ENCODE data around the gene NETO2.
A peak's percentile ranks its signal among the peaks of the same experiment; 100 is the strongest.
"Not testable (repeated sequence)": the region's sequence is repeated elsewhere in the genome, so short reads cannot be mapped to it uniquely, and the experiment has no call there.

The NETO2 gene

GRCh38 chr16:47143677-47144558 lies at the start of gene NETO2:
TSS of gene NETO2 (minus strand) at chr16:47143945. CDS start at chr16:47143612, 333 bp downstream.
- Histone ChIP-seq H3K36me3 (ENCODE audit: insufficient read depth, low read length) (no peaks in the 10 kb centered on the region), H3K27me3 (ENCODE audit: control insufficient read depth in 1 of 2, insufficient read depth in 2 of 2, low read length in 2 of 2) (peaks cover 16 to 20% of the 10 kb centered on the region in 2 donors), H3K4me3 (ENCODE audit: low read depth in 1 of 2, low read length in 2 of 2) (peak within 1 kb of the TSS in 1 of 2 donors; percentile 50), H3K4me1 (ENCODE audit: insufficient read depth, low read length) (peaks cover 5% of the 10 kb centered on the region), H3K9me3 (ENCODE audit: low read length) (no peaks in the 10 kb centered on the region), H3K9ac (ENCODE audit: low read length) (no peak within 1 kb of the TSS), H3K27ac (ENCODE audit: low read depth, low read length) (no peak within 1 kb of the TSS)

GRCh38 chr16:47182318-47182717 lies 38.6 kb upstream of the NETO2 start:
- Histone ChIP-seq H3K27ac (ENCODE audit: low read depth, low read length) (no peak overlapping the region), H3K9ac (ENCODE audit: low read length) (no peak overlapping the region), H3K9me3 (ENCODE audit: low read length) (no peaks in the 10 kb centered on the region), H3K27me3 (ENCODE audit: control insufficient read depth in 1 of 2, insufficient read depth in 2 of 2, low read length in 2 of 2) (no peaks in the 10 kb centered on the region), H3K36me3 (ENCODE audit: insufficient read depth, low read length) (no peaks in the 10 kb centered on the region), H3K4me3 (ENCODE audit: low read depth in 1 of 2, low read length in 2 of 2) (no peak overlapping the region), H3K4me1 (ENCODE audit: insufficient read depth, low read length) (no peaks in the 10 kb centered on the region)

- not testable (repeated sequence) for H3K27me3 ChIP-seq (ENCODE audit: control insufficient read depth in 1 of 2, insufficient read depth in 2 of 2, low read length in 2 of 2)
Observed at GRCh38 chr16:47181066-47181465, 37.3 kb upstream of the NETO2 start.

GRCh38 chr16:47180073-47180472 lies 36.3 kb upstream of the NETO2 start:
- no peak overlapping the region for H3K27ac ChIP-seq (ENCODE audit: low read depth, low read length)
- no peak overlapping the region for H3K4me3 ChIP-seq (ENCODE audit: low read depth in 1 of 2, low read length in 2 of 2)
- H3K9ac ChIP-seq (ENCODE audit: low read length), result no peak overlapping the region
- no peaks in the 10 kb centered on the region for H3K9me3 ChIP-seq (ENCODE audit: low read length)
- H3K27me3 ChIP-seq (ENCODE audit: control insufficient read depth in 1 of 2, insufficient read depth in 2 of 2, low read length in 2 of 2), result no peaks in the 10 kb centered on the region
- no peaks in the 10 kb centered on the region for H3K36me3 ChIP-seq (ENCODE audit: insufficient read depth, low read length)
- no peaks in the 10 kb centered on the region for H3K4me1 ChIP-seq (ENCODE audit: insufficient read depth, low read length)

More at GRCh38 chr16:47181066-47181465, 37.3 kb upstream of the NETO2 start:
- not testable (repeated sequence) for H3K9ac ChIP-seq (ENCODE audit: low read length); H3K4me1 ChIP-seq (ENCODE audit: insufficient read depth, low read length); H3K27ac ChIP-seq (ENCODE audit: low read depth, low read length); H3K36me3 ChIP-seq (ENCODE audit: insufficient read depth, low read length); H3K4me3 ChIP-seq (ENCODE audit: low read depth in 1 of 2, low read length in 2 of 2); H3K9me3 ChIP-seq (ENCODE audit: low read length)

- H3K4me1 ChIP-seq (ENCODE audit: insufficient read depth, low read length), result no peaks in the 10 kb centered on the region
- no peak overlapping the region for H3K9ac ChIP-seq (ENCODE audit: low read length)
- H3K9me3 ChIP-seq (ENCODE audit: low read length), result no peaks in the 10 kb centered on the region
- H3K27me3 ChIP-seq (ENCODE audit: control insufficient read depth in 1 of 2, insufficient read depth in 2 of 2, low read length in 2 of 2), result no peaks in the 10 kb centered on the region
- H3K4me3 ChIP-seq (ENCODE audit: low read depth in 1 of 2, low read length in 2 of 2), result no peak overlapping the region
- H3K36me3 ChIP-seq (ENCODE audit: insufficient read depth, low read length), result no peaks in the 10 kb centered on the region
- H3K27ac ChIP-seq (ENCODE audit: low read depth, low read length), result no peak overlapping the region
Observed at GRCh38 chr16:47175152-47175551, 31.4 kb upstream of the NETO2 start.

GRCh38 chr16:47162670-47163420 lies 19.1 kb upstream of the NETO2 start:
- Histone ChIP-seq H3K4me3 (ENCODE audit: low read depth in 1 of 2, low read length in 2 of 2) (no peak overlapping the region), H3K9me3 (ENCODE audit: low read length) (no peaks in the 10 kb centered on the region), H3K36me3 (ENCODE audit: insufficient read depth, low read length) (no peaks in the 10 kb centered on the region), H3K27ac (ENCODE audit: low read depth, low read length) (no peak overlapping the region), H3K27me3 (ENCODE audit: control insufficient read depth in 1 of 2, insufficient read depth in 2 of 2, low read length in 2 of 2) (no peaks in the 10 kb centered on the region), H3K4me1 (ENCODE audit: insufficient read depth, low read length) (no peaks in the 10 kb centered on the region), H3K9ac (ENCODE audit: low read length) (no peak overlapping the region)

GRCh38 chr16:47161464-47161863 lies 17.7 kb upstream of the NETO2 start:
- H3K4me3 ChIP-seq (ENCODE audit: low read depth in 1 of 2, low read length in 2 of 2), result no peak overlapping the region
- no peaks in the 10 kb centered on the region for H3K9me3 ChIP-seq (ENCODE audit: low read length)
- H3K4me1 ChIP-seq (ENCODE audit: insufficient read depth, low read length), result no peaks in the 10 kb centered on the region
- no peaks in the 10 kb centered on the region for H3K27me3 ChIP-seq (ENCODE audit: control insufficient read depth in 1 of 2, insufficient read depth in 2 of 2, low read length in 2 of 2)
- no peak overlapping the region for H3K9ac ChIP-seq (ENCODE audit: low read length)
- H3K36me3 ChIP-seq (ENCODE audit: insufficient read depth, low read length), result no peaks in the 10 kb centered on the region
- no peak overlapping the region for H3K27ac ChIP-seq (ENCODE audit: low read depth, low read length)

GRCh38 chr16:47160422-47160821 lies 16.7 kb upstream of the NETO2 start:
- Histone ChIP-seq H3K27me3 (ENCODE audit: control insufficient read depth in 1 of 2, insufficient read depth in 2 of 2, low read length in 2 of 2) (no peaks in the 10 kb centered on the region), H3K27ac (ENCODE audit: low read depth, low read length) (no peak overlapping the region), H3K9ac (ENCODE audit: low read length) (no peak overlapping the region), H3K36me3 (ENCODE audit: insufficient read depth, low read length) (no peaks in the 10 kb centered on the region), H3K4me1 (ENCODE audit: insufficient read depth, low read length) (no peaks in the 10 kb centered on the region), H3K4me3 (ENCODE audit: low read depth in 1 of 2, low read length in 2 of 2) (no peak overlapping the region), H3K9me3 (ENCODE audit: low read length) (no peaks in the 10 kb centered on the region)

- H3K27me3 ChIP-seq (ENCODE audit: control insufficient read depth in 1 of 2, insufficient read depth in 2 of 2, low read length in 2 of 2), result no peaks in the 10 kb centered on the region
- no peaks in the 10 kb centered on the region for H3K36me3 ChIP-seq (ENCODE audit: insufficient read depth, low read length)
- H3K9me3 ChIP-seq (ENCODE audit: low read length), result no peaks in the 10 kb centered on the region
- no peak overlapping the region for H3K9ac ChIP-seq (ENCODE audit: low read length)
- H3K4me1 ChIP-seq (ENCODE audit: insufficient read depth, low read length), result no peaks in the 10 kb centered on the region
- H3K4me3 ChIP-seq (ENCODE audit: low read depth in 1 of 2, low read length in 2 of 2), result no peak overlapping the region
- H3K27ac ChIP-seq (ENCODE audit: low read depth, low read length), result no peak overlapping the region
Observed at GRCh38 chr16:47158992-47159391, 15.2 kb upstream of the NETO2 start.

- Histone ChIP-seq H3K4me3 (ENCODE audit: low read depth in 1 of 2, low read length in 2 of 2) (no peak overlapping the region), H3K9me3 (ENCODE audit: low read length) (no peaks in the 10 kb centered on the region), H3K27me3 (ENCODE audit: control insufficient read depth in 1 of 2, insufficient read depth in 2 of 2, low read length in 2 of 2) (no peaks in the 10 kb centered on the region), H3K9ac (ENCODE audit: low read length) (no peak overlapping the region), H3K36me3 (ENCODE audit: insufficient read depth, low read length) (no peaks in the 10 kb centered on the region), H3K4me1 (ENCODE audit: insufficient read depth, low read length) (no peaks in the 10 kb centered on the region), H3K27ac (ENCODE audit: low read depth, low read length) (no peak overlapping the region)
Observed at GRCh38 chr16:47156680-47157215, 13.0 kb upstream of the NETO2 start.

GRCh38 chr16:47152501-47152900 lies 8.8 kb upstream of the NETO2 start:
- not testable (repeated sequence) for H3K36me3 ChIP-seq (ENCODE audit: insufficient read depth, low read length); H3K9me3 ChIP-seq (ENCODE audit: low read length); H3K4me1 ChIP-seq (ENCODE audit: insufficient read depth, low read length); H3K27me3 ChIP-seq (ENCODE audit: control insufficient read depth in 1 of 2, insufficient read depth in 2 of 2, low read length in 2 of 2); H3K27ac ChIP-seq (ENCODE audit: low read depth, low read length); H3K4me3 ChIP-seq (ENCODE audit: low read depth in 1 of 2, low read length in 2 of 2); H3K9ac ChIP-seq (ENCODE audit: low read length)
